CD4-positive, alpha-beta T cell treated with Interleukin-4 for 4 hours (primary cell): ENCODE results near the gene CDK16.
"Not testable (repeated sequence)": the region's sequence is repeated elsewhere in the genome, so short reads cannot be mapped to it uniquely, and the experiment has no call there.

Experiments
- DNase-seq: peaks from one replicate; pipeline ENCODE4 v3.0.0-alpha.2; 2020

The CDK16 gene

DNA sequence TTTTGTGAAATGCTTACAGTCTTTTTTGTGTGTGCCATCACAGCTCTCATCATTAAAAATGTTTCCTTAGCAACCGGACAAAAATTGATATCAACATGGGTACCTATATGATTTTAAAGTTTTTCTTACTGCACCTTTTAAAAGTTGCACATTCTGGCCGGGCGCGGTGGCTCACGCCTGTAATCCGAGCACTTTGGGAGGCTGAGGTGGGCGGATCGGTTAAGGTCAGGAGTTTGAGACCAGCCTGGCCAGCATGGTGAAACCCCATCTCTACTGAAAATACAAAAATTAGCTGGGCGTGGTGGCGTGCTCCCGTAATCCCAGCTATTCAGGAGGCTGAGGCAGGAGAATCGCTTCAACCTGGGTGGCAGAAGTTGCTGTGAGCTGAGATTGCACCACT, 39.1 kb downstream of the CDK16 start:
- not testable (repeated sequence) for DNase-seq

DNA sequence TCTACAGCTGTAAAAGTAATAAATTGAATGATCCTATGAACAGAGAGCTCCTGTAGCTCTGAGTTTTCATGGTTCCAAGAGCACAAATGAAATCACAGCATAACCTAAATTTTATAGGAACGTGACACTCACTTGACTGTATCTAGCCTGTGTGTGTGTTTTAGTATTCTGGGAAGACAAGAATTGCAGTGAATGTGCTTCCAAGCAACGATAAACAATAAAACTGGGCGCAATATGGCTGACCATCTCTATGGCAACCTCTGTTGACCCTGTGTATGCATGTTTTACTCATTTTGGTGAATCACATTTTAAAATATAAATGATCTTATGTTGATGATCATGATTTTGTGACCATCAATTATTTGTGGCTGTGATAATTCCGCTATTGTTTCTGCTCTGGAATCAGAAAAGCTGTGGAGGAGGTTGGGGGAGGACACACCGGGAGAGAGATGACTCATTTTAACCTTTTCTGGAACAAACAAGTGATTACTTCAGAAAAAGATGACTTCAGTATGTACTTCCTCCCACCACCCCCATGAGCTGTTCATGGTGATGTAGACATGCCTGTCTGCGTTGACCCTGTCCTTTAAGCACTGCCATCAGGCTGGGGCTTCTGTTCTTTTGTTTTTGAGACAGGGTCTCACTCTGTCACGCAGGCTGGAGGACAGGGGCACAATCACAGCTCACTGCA, 46.1 kb downstream of the CDK16 start:
- DNase-seq = no peak

DNA sequence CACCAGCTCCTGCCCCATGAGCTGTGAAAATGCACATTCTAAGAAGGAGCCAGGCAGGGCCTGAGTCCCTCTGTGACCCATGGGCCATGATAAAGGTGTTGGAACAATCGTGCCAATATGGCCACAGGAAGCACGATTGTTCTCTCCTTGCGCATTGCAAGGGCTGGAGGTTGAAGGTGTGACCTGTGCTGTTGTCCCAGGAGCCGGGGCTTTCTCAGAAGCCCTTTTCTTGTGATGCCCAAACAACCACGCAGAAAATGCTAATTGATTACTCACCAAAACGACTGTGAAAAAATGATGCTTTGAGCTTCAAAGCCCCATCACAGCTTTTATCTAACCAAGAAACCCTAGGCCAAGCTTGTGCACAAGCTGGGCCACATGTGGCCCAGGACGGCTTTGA, 48.2 kb downstream of the CDK16 start:
- no peak for DNase-seq

DNA sequence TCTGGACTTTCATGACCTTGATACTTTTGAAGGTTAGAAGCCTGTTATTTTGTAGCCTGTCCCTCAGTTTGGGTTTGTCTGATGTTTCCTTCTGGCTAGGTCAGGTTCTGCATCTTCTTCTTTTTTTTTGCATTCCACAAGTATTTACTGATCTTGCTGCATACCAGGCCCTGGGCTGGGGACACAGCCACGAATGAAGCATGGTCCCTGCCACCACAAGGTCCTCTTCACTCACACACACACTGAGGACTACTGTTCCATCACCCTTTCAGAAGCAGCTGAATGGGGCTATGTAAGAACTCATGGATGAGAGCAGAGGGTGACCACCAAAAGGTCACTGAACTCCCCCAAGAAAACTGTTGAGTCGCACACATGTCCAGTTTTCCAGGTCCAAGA, 53.5 kb downstream of the CDK16 start:
- no peak for DNase-seq

DNA sequence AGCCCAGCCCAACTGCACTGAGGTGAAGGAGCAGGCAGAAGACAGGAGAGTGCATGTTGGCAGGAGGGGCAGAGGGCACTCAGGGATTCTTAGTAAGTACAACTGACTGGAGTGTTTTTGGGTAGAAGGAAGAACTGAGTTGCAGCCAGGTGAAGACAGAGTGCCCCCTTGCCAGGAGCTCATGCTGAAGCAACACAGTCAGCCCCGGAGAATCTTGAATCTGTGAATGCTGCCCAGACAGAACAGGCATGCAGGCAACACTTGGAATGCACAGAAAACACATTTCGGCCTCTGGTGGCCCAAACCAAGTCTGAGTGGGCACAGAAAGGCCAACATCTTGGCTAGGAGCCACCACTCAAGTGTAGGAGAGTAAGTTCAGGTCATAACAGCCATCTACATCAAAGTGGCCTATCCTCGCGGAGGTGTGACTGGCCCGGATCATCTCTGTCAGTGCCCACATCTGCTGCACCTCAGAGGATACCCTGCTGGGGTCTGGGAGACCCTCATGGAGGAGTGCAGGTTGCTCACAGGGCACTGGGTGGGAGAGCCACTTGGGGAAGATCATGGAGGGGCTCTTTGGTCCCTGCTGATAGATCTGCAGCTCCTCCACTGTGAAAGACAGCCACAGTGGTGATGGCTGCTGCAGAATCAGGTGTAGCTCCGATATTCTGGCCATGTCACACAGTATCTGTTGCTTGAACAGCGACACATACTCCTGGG, 54.7 kb downstream of the CDK16 start:
- no peak for DNase-seq

DNA sequence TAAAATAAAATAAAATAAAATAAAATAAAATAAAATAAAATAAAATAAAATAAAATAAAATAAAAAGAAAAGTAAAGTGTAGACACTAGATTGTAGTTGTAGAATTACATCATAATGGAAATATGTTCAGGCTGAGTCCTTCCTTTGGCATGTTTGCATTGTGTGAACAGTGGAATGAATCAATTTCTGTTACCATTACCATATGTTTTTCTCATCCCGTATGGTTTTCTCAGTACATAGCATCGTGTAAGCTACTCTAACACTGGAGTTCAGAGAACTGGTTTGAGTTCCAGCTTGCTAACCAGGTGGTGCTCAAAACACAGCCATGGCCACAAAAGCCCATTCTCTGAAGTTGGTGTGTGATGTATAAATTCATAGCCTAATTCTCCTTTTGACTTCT, 60.2 kb downstream of the CDK16 start:
- no peak for DNase-seq
